GM12892 (cell line): ENCODE results near the gene P4HB.

Experiments
- POLR2A ChIP-seq: IDR thresholded peaks from 2 replicates; pipeline ENCODE4 v1.6.1; 2011; ENCODE audit warnings: low read depth, low read length, control low read depth
- POLR2AphosphoS5 ChIP-seq: IDR thresholded peaks from 2 replicates; pipeline ENCODE4 v1.6.1; 2011; ENCODE audit warnings: low read depth, low read length, control low read depth

DNA sequence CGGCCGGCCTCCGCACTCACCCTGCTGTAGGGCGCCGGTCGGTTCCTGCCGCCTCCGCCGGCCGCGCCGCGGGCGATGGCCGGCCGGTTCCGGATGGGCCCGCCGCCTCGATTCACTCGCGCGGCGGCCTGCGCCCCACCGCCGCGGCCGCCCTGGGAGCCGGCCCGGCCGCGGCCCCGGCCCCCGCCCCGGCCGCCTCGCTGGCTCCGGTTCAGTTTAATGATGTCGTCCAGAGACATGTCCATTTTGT, 30.9 kb upstream of the P4HB start:
- TF ChIP-seq POLR2AphosphoS5 (no peak), POLR2A (no peak)
